A549 (cell line): ENCODE measurements around the gene TEX11.

Experiments
- MAX ChIP-seq: IDR thresholded peaks from 2 replicates; pipeline ENCODE4 v1.6.1; 2012
- POLR2A ChIP-seq: IDR thresholded peaks from 2 replicates; pipeline ENCODE4 v1.6.1; 2012; ENCODE audit warnings: mild to moderate bottlenecking, low read length
- REST ChIP-seq: fragments of 200-600 bp; sonication (generic); IDR thresholded peaks from 2 replicates; pipeline ENCODE4 v1.6.1; 2016; ENCODE audit warnings: antibody characterized with exemption, mild to moderate bottlenecking, moderate library complexity
- RNF2 ChIP-seq: fragments of 200-600 bp; sonication (generic); IDR thresholded peaks from 2 replicates; pipeline ENCODE4 v1.6.1; 2016; ENCODE audit warnings: low read depth, mild to moderate bottlenecking, antibody characterized with exemption, moderate library complexity, borderline replicate concordance
- SMC3 ChIP-seq: fragments of >200 bp; sonication (Bioruptor Twin); formaldehyde crosslinking; IDR thresholded peaks from 3 replicates; pipeline ENCODE4 v1.6.1; 2018; ENCODE audit warnings: inconsistent platforms

DNA sequence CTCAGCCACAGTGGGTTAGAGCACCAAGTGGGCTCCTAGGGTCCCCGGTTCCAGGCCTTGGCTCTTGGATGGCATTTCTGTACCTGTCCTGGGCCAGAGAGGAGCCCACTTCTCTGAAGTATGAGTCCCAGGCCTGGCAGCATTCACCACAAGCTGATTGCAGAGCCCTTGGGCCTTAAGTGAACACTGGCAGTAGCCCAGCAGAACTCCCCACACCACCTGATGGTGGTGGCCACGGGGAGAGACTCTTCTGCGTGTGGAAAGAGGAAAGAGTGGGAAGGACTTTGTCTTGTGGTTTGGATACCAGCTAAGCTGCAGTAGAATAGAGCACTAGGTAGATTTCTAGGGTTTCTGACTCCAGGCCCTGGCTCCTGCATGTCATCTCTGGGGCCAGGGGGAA is 359.1 kb downstream of the TEX11 start:
- TF ChIP-seq POLR2A (no peak), REST (no peak), RNF2 (no peak), SMC3 (no peak), MAX (no peak)
